Right hindlimb (tissue), 1 donor: ENCODE results near the gene DYNC1H1.

ENCODE experiments used
- DNase-seq: peaks from one replicate; pipeline ENCODE4 v3.0.0-alpha.2; 2018

Gene DYNC1H1

DNA sequence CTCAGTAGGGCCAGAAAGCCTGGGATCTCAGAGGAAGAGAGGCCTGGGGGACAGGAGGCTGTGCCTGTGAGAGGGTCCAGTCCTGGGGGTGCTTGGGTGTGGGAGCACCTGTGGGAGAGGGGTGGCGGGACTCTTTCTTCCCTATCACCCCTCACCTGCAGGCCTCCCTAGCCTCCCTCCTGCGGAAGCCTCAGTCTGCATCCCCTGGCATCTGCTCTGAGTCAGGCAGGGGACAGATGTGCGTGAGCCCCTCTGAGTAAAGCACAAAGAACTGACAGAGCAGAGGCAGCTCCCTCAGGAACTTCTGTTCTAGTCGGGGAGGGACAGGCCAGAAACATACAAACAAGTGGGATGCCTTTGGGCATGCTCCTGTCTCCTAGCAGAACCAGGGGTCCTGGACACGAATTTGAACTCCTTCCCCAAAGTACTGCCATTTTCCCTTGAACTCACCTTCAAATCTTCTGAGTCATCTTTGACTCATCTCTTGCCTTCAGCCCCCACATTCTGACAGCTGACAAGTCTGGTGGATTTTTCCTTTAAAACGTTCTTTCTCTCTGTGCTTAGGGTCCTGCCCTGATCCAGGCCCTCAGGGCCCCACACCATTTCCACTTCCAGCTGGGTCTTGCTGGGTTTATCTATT is 131.0 kb downstream of the DYNC1H1 start:
- no peak for DNase-seq

DNA sequence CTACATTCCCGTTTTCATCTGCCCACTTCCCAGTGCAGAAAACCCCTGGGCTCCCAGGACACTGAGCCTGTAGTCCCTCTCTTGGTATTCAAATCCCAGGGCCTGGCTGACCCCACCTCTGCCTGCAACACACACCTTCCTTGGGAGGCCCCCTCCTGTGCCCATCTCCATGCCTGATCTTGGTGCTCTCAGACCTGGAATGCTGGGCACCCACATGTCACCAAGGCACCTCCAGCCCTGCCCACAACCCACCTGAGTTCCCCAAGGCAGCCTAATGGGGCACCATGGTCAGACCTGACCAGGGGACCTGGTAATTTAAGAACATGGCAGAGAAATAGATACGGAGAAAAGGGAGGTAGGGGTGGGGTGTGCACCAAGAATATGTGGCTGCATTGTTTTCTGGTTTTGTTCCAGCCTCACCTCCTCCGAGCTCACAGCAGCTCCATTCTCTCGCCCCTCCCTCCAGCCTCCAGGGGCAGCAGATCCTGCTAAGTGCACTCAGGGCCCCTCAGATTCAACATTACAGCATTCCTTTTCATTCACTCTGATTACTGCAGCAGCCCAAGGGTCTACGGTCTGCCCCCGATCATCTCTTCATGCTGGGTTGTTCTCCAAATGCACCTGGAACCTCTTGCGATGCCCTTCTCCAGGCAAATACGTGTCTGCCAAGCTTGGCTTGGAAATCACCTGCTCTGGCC is 131.6 kb downstream of the DYNC1H1 start:
- no peak for DNase-seq

- peak; percentile 89 for DNase-seq
Observed at GRCh38 chr14:102096569-102097188, 132.3 kb downstream of the DYNC1H1 start.

DNA sequence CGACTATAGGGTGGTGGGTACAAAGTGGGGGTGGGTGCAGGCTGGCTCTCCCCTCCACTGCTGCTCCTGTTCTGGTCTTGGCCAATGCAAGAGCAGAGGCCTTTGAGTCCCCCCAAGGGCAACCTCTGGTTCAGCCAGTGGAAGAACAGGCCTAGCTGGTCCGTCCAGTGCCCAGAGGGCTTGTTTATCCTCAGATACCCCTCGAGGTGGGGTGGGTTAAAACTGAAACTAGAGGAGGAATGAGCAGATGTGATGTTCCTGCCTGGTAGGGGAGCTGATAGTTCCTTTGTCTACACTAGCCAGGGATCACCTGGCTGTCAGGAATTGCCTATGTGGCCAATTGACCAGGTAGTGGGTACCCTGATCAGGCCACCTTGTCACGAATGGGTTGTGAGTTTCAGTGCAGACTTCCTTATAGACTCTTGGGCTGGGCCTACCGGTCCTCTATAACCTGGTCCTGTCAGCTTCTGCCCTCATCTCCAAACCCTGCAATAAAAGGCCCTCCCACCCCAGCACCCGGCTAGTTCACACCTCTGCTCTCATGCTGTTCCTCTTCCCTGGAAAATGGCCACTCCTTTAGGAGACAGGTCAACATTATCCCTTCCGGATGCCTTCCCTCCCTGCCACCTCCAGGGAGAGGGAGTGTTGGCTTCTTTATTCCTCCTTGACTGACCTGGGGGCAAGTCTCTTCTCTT is 133.2 kb downstream of the DYNC1H1 start:
- DNase-seq, result no peak

DNA sequence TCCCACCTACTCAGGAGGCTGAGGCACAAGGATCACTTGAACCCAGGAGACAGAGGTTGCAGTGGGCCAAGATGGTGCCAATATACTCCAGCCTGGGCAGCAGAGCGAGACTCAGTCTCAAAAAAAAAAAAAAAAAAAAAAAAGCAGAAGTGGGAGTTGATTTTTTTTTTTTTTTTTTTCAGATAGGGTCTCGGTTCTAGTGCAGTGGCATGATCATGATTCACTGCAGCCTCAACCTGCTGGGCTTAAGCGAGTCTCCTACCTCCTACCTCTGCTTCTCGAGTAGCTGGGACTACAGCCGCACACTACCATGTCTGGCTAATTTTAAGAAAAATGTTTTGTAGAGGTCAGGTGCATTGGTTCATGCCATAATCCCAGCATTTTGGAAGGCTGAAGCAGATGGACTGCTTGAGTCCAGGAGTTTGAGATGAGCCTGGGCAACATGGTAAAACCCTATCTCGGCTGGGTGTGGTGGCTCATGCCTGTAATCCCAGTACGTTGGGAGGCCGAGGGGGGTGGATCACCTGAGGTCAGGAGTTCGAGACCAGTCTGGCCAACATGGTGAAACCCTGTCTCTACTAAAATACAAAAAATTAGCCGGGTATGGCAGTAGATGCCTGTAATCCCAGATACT is 138.8 kb downstream of the DYNC1H1 start:
- DNase-seq, result no peak

DNA sequence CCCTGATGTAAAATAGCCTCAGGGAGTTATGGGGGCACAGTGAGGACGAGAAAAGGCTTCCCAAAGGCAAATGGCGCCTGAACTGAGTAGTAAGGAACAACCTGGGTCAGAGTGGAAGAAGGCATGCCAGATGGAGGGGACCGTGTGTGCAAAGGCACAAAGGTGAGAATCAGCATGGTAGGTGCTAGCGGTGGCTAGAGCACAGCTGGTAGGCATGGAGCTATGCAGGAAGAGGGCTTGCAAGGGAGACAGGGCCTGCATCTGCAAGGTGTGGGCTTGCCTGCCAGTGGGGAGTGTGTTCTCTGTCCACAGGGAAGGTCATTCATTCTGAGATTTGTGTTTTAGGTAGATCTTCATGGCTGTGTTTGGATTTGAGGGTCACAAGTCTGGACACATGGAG is 141.0 kb downstream of the DYNC1H1 start:
- DNase-seq, result no peak
